Measurements from ENCODE around the gene ZNF180. TPM values are rescaled to one million over a fixed set of nuclear protein-coding genes. Genes with fewer than 3 reads are reported as not detected.

ZNF180 gene
- total RNA-seq, 1 experiment from 2014 or later, result 10.4 TPM

GRCh38 chr19:44455100-44455499 is 45.2 kb downstream of the ZNF180 start:
- H3K9me3 ChIP-seq (ENCODE audit: low read depth, low read length, poor library complexity, severe bottlenecking), result no peaks in the 10 kb centered on the region
- intact Hi-C loops (cut with micrococcal nuclease; ENCODE audit: unreplicated experiment), result no loop called here
- H3K4me1 ChIP-seq (ENCODE audit: insufficient read depth, low read length, poor library complexity, severe bottlenecking), result no peaks in the 10 kb centered on the region

DNA sequence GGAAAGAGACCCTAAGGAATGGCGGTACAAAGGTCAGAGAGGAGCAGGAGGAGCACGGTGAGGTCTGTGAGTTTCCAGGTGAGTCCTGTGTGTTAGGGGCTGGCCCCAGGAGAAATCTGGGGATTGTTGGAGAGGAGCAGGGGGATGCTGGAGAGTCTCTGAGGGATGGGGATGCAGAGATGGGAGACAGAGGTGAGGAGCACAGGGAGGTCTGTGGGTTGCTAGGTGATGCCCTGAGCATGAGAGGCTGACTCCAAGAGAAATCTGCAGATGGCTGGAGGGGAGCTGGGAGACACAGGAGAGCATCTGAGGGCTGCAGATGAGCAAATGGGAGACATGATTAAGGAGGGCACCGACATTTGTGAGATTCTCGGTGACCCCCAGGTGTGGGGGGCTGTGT is 48.0 kb downstream of the ZNF180 start:
- Histone ChIP-seq H3K36me3 (ENCODE audit: insufficient read depth, low read length, poor library complexity, severe bottlenecking) (no peaks in the 10 kb centered on the region), H3K9me3 (ENCODE audit: low read depth, low read length, poor library complexity, severe bottlenecking) (peaks cover 3% of the 10 kb centered on the region), H3K27ac (ENCODE audit: low read depth, low read length, poor library complexity, severe bottlenecking) (no peak overlapping the region), H3K27me3 (replicated peaks; ENCODE audit: insufficient read depth, low read depth, low read length, poor library complexity) (no peaks in the 10 kb centered on the region), H3K4me3 (ENCODE audit: low read depth, low read length, poor library complexity, severe bottlenecking) (no peak overlapping the region), H3K4me1 (ENCODE audit: insufficient read depth, low read length, poor library complexity, severe bottlenecking) (no peaks in the 10 kb centered on the region)
- DNase-seq (ENCODE audit: low spot score), result no peak
- ChIA-PET CTCF (no interaction called here), POLR2A (ENCODE audit: low non-redundant PET) (no interaction called here)
- no peak for TF ChIP-seq CTCF (conservative IDR thresholded peaks at IDR 0.05; ENCODE audit: low read depth, low read length)
- BruUV-seq (replicated peaks), result no TSS peak
- intact Hi-C loops (cut with micrococcal nuclease; ENCODE audit: unreplicated experiment), result no loop called here

More at GRCh38 chr19:44455100-44455499, 45.2 kb downstream of the ZNF180 start:
- Histone ChIP-seq H3K4me3 (ENCODE audit: low read depth, low read length, poor library complexity, severe bottlenecking) (no peak overlapping the region), H3K27me3 (replicated peaks; ENCODE audit: insufficient read depth, low read depth, low read length, poor library complexity) (no peaks in the 10 kb centered on the region), H3K36me3 (ENCODE audit: insufficient read depth, low read length, poor library complexity, severe bottlenecking) (no peaks in the 10 kb centered on the region), H3K27ac (ENCODE audit: low read depth, low read length, poor library complexity, severe bottlenecking) (no peak overlapping the region)
- CTCF ChIA-PET, result no interaction called here
- DNase-seq (ENCODE audit: low spot score), result no peak
- no TSS peak for BruUV-seq (replicated peaks)
- no peak for TF ChIP-seq CTCF (conservative IDR thresholded peaks at IDR 0.05; ENCODE audit: low read depth, low read length)
- TF ChIP-seq EZH2 (IDR thresholded peaks at IDR 0.05; ENCODE audit: borderline replicate concordance, low read depth, low read length, poor library complexity, severe bottlenecking), result no peak
- POLR2A ChIA-PET (ENCODE audit: low non-redundant PET), result no interaction called here

GRCh38 chr19:44451687-44452086 is 48.6 kb downstream of the ZNF180 start:
- BruUV-seq (replicated peaks), result no TSS peak
- no peak for DNase-seq (ENCODE audit: low spot score)
- TF ChIP-seq CTCF (conservative IDR thresholded peaks at IDR 0.05; ENCODE audit: low read depth, low read length) (no peak), EZH2 (IDR thresholded peaks at IDR 0.05; ENCODE audit: borderline replicate concordance, low read depth, low read length, poor library complexity, severe bottlenecking) (no peak)
- ChIA-PET CTCF (no interaction called here), POLR2A (ENCODE audit: low non-redundant PET) (no interaction called here)
- no peaks in the 10 kb centered on the region for H3K27me3 ChIP-seq (replicated peaks; ENCODE audit: insufficient read depth, low read depth, low read length, poor library complexity)
- intact Hi-C loops (cut with micrococcal nuclease; ENCODE audit: unreplicated experiment), result no loop called here
- no peaks in the 10 kb centered on the region for H3K4me1 ChIP-seq (ENCODE audit: insufficient read depth, low read length, poor library complexity, severe bottlenecking)
- H3K36me3 ChIP-seq (ENCODE audit: insufficient read depth, low read length, poor library complexity, severe bottlenecking), result no peaks in the 10 kb centered on the region
- H3K4me3 ChIP-seq (ENCODE audit: low read depth, low read length, poor library complexity, severe bottlenecking), result no peak overlapping the region
- H3K27ac ChIP-seq (ENCODE audit: low read depth, low read length, poor library complexity, severe bottlenecking), result no peak overlapping the region
- H3K9me3 ChIP-seq (ENCODE audit: low read depth, low read length, poor library complexity, severe bottlenecking), result peaks cover 3% of the 10 kb centered on the region
